SK-MEL-5 (cell line): ENCODE data around the gene SLAMF7. TPM values are rescaled to one million over a fixed set of nuclear protein-coding genes. Genes with fewer than 3 reads are reported as not detected.

Source experiments
- DNase-seq: peaks from one replicate; pipeline ENCODE4 v3.0.0-alpha.2; 2016; ENCODE audit warnings: low read depth, low spot score
- in situ Hi-C: cut with HindIII; loops from 2 replicates; pipeline ENCODE4 v1.10.0; 2016; ENCODE audit warnings: low sequenced_read_pairs, high pct_unique_total_duplicates, low pct_unique_long_range_greater_than_20kb
- total RNA-seq: library from RNA; depleted of rRNA; stranded (reverse); fragments of >200 nt; shearing (Covaris generic); gene quantifications from 2 replicates; pipeline ENCODE4 v1.2.3, GENCODE V29; 2014

The SLAMF7 gene
- total RNA-seq, 1 experiment from 2014 or later: 7.9 TPM

DNA sequence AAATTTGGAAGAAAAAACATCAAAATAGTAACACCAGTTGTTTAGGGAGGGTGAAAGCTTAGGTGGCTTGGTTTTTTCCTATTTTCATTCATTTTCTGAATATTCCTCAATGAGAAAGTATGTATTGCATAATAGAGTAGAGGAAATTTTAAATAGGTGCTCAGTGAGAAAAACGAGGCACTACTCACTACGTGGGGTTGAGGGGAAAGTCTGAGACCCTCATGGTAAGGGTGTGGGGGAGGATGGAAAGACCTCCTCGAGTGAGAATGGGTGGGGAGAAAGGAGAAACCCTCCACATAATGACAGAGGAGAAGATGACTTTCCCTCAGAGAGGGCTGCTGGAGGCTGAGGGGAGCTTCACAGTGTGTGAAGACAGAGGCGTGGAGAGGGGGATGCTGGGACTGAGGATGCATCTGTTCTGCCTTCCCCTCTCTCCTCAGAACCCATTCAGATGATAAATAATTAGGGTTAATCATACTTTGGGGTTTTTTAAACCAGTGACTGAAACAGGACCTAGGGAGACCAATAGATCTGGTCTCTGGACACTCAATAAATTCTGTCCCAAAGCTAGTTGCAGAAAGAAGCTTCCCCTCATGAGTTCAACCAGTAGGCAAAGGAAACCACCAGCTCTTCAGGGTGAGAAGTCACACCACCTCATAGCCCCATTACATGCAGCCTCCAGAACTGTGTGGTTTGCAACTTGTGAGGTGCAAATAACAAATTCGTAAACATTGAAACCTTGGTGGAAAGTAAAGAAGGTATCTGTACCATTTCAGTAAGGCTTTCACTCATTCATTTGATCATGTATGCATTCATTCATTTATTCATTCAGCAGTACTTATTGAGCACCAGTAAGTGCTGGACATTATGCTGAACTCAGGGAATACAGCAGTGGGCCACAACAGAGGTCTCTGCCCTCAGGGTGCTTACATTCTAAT lies 17.1 kb downstream of the SLAMF7 start:
- no peak for DNase-seq
- in situ Hi-C loops: no loop called here

DNA sequence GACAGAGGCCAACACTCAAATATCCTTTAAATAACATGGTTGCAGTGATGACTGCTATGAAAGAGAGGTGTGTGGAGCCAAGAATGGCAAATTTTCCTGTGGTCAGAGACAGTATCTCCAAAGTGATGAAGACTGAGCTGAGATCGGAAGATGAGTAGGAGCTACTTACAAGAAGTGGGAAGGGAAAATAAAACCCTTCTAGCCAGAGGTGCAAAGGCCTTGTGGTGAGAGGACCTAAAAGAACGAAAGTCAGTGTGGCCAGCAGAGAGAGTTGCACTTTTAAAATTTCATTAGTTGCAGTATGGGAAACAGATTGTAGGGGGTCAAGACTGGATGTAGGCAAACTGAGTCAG lies 17.8 kb downstream of the SLAMF7 start:
- no peak for DNase-seq
- in situ Hi-C loops: no loop called here

- in situ Hi-C loops: no loop called here
- DNase-seq: no peak
Measured at GRCh38 chr1:160758521-160758920, 19.5 kb downstream of the SLAMF7 start.

DNA sequence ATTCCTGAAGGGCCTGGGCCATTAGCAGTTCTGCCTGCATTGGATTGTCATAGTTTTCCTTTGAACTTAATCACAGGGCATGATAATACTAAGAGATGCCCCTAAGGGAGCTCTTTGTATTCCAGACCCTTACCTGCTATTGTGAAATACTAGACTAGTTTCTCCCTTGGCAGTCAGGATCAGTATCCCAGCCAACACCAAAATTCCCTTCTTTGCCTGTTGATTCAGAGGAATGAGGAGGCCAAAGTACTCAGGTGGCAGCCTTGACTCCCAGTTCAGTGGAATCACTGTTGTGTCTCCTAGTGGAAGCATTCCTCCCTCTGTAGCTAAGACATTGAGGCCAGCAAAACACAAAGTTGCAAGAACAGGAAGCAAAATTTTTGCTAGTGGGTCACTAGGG lies 20.7 kb downstream of the SLAMF7 start:
- DNase-seq: no peak
- in situ Hi-C loops: no loop called here

- in situ Hi-C loops: no loop called here
- no peak for DNase-seq
Measured at GRCh38 chr1:160761046-160761445, 22.0 kb downstream of the SLAMF7 start.

DNA sequence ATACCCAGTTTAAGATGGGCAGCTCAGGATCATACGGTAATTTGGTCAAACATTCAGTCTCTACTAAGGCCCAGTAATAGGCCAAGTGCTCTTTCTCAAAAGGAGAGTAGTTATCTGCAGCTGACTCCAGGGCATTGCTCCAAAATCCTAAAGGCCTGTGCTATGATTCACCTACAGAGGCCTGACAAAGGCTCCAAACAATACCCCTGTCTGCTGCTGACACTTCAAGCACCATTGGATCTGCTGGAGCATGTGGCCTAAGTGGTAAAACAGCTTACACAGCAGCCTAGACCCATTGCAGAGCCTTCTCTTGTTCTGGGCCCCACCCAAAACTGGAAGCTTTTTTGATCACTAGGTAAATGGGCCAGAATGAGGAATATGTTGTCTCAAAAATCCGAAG lies 22.8 kb downstream of the SLAMF7 start:
- no peak for DNase-seq

GRCh38 chr1:160763993-160764392 lies 24.9 kb downstream of the SLAMF7 start:
- no peak for DNase-seq
- in situ Hi-C loops: no loop called here

More for the DNA sequence above, 22.8 kb downstream of the SLAMF7 start:
- in situ Hi-C loops: no loop called here

GRCh38 chr1:160767395-160768294 lies 28.6 kb downstream of the SLAMF7 start:
- in situ Hi-C loops: no loop called here
- DNase-seq: peak; percentile 57

DNA sequence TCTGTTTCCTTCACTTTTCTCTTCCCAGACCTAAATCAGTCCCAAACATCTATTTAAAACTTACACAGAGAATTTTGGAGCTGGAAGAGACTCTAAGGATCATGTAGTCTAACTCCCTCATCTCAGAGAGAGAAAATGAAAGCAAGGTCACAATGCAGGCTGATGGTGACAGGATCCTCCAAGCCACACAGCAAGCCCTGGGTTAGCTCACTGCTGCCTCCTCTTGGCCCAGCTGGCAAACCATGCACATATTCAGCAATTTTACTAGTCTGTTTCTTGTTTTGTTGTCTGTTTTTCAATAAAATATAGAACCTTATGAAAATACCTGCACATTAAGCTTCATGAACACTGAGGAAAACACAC lies 29.2 kb downstream of the SLAMF7 start:
- DNase-seq: peak; percentile 79
- in situ Hi-C loops: no loop called here

- in situ Hi-C loops: no loop called here
- no peak for DNase-seq
Measured at GRCh38 chr1:160772331-160772730, 33.3 kb downstream of the SLAMF7 start.

- in situ Hi-C loops: no loop called here
- no peak for DNase-seq
Measured at GRCh38 chr1:160773093-160773492, 34.0 kb downstream of the SLAMF7 start.

DNA sequence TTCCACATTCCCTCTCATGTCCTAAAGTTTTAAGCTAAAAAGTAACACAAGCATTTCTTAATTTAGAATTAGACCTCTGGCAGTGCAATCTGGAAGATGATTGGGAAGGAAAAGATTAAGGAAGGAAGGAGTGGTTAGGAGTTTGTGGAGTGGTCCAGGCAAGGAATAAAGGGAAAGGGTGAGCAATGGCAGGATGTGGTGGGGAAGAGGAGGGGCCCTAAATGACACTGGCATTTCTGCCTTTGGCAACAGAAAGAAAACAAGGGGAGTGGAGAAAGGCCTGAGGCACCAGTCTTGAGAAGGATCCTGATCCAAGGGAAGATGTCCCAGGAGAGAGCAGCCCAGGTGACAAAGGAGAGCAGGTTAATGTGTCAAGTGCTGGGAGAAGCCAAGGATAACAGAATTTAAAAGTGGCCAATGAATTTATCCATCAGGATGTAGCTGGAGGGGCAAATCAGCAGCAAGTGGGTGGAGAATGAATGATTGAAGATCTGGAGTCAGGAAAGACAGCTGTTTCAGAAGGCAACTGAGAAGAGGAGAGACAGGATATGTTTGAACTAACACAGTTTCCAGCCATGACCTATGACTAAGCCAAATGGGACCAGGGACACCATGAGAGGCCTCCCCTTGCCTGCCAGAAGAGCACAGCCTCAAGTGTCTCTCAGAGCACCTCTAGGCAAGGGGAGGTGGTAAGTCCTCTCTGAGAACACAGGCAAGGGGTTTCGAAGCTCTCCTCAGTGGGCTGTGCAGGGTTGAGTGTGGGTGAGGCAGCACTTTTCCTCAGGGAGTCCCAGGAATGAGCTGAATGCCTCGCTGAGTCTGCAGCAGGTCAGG lies 36.1 kb downstream of the SLAMF7 start:
- no peak for DNase-seq
- in situ Hi-C loops: no loop called here

DNA sequence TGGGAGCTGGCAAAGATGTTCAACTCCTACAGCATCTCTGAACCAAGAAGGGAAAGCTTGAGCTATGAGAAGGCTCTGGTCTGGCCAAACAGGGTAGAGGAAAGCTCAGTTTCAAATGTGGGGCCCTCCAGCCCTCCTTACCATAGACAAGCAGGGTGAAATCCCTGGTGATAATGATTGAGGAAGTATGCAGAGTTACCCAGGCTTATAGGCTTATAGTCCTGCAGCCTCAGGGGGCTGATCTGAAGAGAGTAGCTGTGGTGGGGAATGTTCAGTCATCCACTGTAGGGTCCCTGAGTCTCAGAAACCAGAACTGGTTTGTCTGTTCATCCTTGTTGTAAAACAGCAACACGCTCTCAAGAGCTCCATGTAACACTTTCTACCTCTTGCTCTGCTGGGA lies 37.1 kb downstream of the SLAMF7 start:
- in situ Hi-C loops: no loop called here
- no peak for DNase-seq

DNA sequence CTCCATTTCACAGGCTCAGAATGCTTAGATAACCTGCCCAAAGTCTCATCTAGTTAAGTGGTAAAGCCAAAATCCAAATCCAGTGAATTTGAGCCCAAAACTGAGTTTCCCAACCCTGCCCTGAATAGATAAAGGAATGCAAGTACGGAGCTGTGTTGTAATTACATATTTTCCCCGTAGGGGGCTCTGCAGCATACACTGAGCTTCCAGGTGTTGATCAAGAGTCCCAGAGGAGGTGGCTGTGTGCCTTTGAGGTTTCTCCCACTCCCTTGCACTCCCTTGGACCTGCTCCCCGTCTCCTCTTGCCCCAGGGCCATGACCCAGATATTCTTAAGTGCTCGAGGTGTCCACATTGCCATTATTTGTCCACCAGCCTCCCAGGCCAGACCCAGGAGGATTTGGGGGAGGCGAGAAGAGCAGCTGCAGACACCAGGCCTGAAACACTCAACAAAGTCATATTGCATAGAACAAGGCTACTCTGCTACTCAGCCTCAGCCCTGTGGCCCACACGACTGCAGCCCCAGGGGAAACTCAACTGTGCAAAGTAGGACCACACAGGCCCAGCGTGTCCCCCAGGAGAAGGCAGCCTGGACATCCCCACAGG lies 38.5 kb downstream of the SLAMF7 start:
- in situ Hi-C loops: no loop called here
- DNase-seq: peak; percentile 64

GRCh38 chr1:160778976-160779375 lies 39.9 kb downstream of the SLAMF7 start:
- DNase-seq: no peak
- in situ Hi-C loops: no loop called here

DNA sequence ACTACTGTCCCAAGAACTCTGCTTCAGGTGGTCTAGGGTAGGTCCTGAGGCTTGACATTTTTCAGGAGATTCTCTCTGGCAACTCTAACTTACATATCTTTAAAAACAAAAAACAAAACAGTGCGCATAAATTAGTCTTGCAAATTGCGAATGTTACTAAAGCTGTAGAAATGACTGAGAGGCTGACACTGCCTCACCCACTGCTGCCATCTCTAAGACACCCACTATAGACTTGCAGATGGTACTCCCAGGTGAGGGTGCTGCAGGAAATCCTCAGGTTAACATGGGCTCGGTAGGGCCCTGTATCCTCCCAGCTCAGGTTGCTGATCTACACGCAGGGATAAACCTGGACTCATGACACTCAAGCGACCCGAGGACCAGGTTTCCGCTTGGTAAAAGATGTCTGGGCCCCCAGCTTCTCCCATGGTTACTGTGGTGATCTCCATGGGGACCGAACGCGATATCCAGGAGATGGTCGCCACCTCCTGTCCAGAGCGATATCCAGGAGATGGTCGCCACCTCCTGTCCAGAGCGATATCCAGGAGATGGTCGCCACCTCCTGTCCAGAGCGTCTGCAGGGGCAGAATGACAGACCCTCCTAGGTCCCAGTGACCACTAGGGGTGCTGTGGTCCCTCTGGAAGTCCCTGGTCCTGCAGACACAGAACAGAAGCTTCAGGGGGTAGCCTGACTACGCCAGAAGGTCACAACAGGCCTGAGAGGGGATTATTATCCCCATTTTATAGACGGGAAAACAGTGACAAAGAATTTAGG lies 40.8 kb downstream of the SLAMF7 start:
- DNase-seq: peak; percentile 73
- in situ Hi-C loops: no loop called here

DNA sequence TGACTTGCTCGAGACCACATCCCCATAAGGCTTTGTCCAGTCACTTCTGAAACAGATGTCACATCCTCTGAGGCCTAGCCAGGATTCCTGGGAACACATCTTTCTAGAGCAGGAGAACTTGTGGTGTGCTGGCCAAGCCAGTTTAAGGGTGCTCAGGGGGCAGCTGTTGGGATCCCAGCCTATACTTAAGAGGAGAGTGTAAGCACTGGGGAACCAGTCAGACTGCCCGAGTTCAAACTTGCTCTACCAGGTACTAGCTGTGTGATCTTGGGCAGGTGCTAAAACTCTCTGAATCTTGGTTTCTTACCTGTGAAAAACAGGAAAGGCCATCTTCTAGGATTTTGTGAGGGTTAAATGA lies 41.3 kb downstream of the SLAMF7 start:
- DNase-seq: no peak
- in situ Hi-C loops: no loop called here
